Lower lobe of right lung (tissue), 2 donors: ENCODE results near the gene PCIF1. TPM values are rescaled to one million over a fixed set of nuclear protein-coding genes. Genes with fewer than 3 reads are reported as not detected.
A peak's percentile ranks its signal among the peaks of the same experiment; 100 is the strongest.

Experiments
- ATAC-seq, 2 donors: fragments of 200-7000 bp; cut with Tn5 transposase; one replicate each; pipeline ENCODE4 v1.9.1; 2020 to 2022; ENCODE audit warnings: mild to moderate bottlenecking in 2 of 2, moderate library complexity in 2 of 2
- DNase-seq: peaks from one replicate; pipeline ENCODE4 v3.0.0-alpha.2; 2020
- H3K27ac ChIP-seq: fragments of 200-600 bp; one replicate; pipeline ENCODE4 v1.8.0; 2022
- H3K27me3 ChIP-seq: fragments of 200-600 bp; one replicate; pipeline ENCODE4 v1.8.0; 2022; ENCODE audit warnings: low read depth
- H3K36me3 ChIP-seq: fragments of 200-600 bp; one replicate; pipeline ENCODE4 v1.8.0; 2022; ENCODE audit warnings: mild to moderate bottlenecking
- H3K4me1 ChIP-seq: fragments of 200-600 bp; one replicate; pipeline ENCODE4 v1.8.0; 2022
- H3K4me3 ChIP-seq: fragments of 200-600 bp; one replicate; pipeline ENCODE4 v1.8.0; 2022; ENCODE audit warnings: mild to moderate bottlenecking
- H3K9me3 ChIP-seq: fragments of 200-600 bp; one replicate; pipeline ENCODE4 v1.8.0; 2022
- CTCF ChIP-seq: fragments of 200-600 bp; IDR thresholded peaks from one replicate; pipeline ENCODE4 v1.8.0; 2022; ENCODE audit warnings: antibody characterized with exemption, mild to moderate bottlenecking
- intact Hi-C: fragments of 100-400 bp; cut with DNase I; formaldehyde crosslinking; loops from one replicate; pipeline ENCODE4 v1.11.0; 2022
- total RNA-seq: library from RNA; stranded (reverse); fragmentation: NEBNext Ultra II Directional; extraction: Animal tissue kit (Norgen Biotek cat#: 25700); gene quantifications from one replicate; pipeline ENCODE4 v1.2.1, GENCODE V29; 2021
- donor health status: DM: no; HTN: yes; CAD: no; lungs with severe emphysema.

The PCIF1 gene
- total RNA-seq, 1 donor from 2014 or later: 34.7 TPM

GRCh38 chr20:45971675-45972499 is 37.4 kb downstream of the PCIF1 start, which contains the start of gene ZNF335:
Gene ZNF335 (minus strand): TSS chr20:45972203. CDS start chr20:45971410, 793 bp downstream.
- peaks cover 26% of the 10 kb centered on the region for H3K4me1 ChIP-seq
- intact Hi-C loops: no loop called here
- no peaks in the 10 kb centered on the region for H3K27me3 ChIP-seq
- peak within 1 kb of the TSS; percentile 98 for H3K4me3 ChIP-seq
- peak; percentile 41 for TF ChIP-seq CTCF
- no peaks in the 10 kb centered on the region for H3K9me3 ChIP-seq
- ATAC-seq: peak; percentile 96
- peak; percentile 97 for DNase-seq
- H3K27ac ChIP-seq: peak within 1 kb of the TSS; percentile 100
- peaks cover 28% of the 10 kb centered on the region for H3K36me3 ChIP-seq

- peak overlapping the region; percentile 100 for H3K27ac ChIP-seq
- no peaks in the 10 kb centered on the region for H3K27me3 ChIP-seq
- H3K9me3 ChIP-seq: no peaks in the 10 kb centered on the region
- ATAC-seq (no peak), DNase-seq (peak; percentile 94)
- no peak for TF ChIP-seq CTCF
- H3K36me3 ChIP-seq: peaks cover 20% of the 10 kb centered on the region
- H3K4me3 ChIP-seq: peak overlapping the region; percentile 98
- intact Hi-C loops: no loop called here
- H3K4me1 ChIP-seq: peaks cover 26% of the 10 kb centered on the region
Measured at GRCh38 chr20:45972500-45973183, 38.2 kb downstream of the PCIF1 start.

- no peak overlapping the region for H3K27ac ChIP-seq
- no peak for ATAC-seq
- no peak overlapping the region for H3K4me3 ChIP-seq
- TF ChIP-seq CTCF: no peak
- intact Hi-C loops: no loop called here
- H3K9me3 ChIP-seq: no peaks in the 10 kb centered on the region
- peaks cover 18% of the 10 kb centered on the region for H3K4me1 ChIP-seq
- no peaks in the 10 kb centered on the region for H3K27me3 ChIP-seq
- H3K36me3 ChIP-seq: no peaks in the 10 kb centered on the region
- no peak for DNase-seq
Measured at GRCh38 chr20:45974896-45975565, 40.5 kb downstream of the PCIF1 start.

- intact Hi-C loops: no loop called here
- TF ChIP-seq CTCF: no peak
- Histone ChIP-seq H3K27ac (no peak overlapping the region), H3K9me3 (no peaks in the 10 kb centered on the region), H3K4me3 (no peak overlapping the region), H3K4me1 (peaks cover 11% of the 10 kb centered on the region), H3K36me3 (no peaks in the 10 kb centered on the region), H3K27me3 (no peaks in the 10 kb centered on the region)
- ATAC-seq: no peak
- no peak for DNase-seq
Measured at GRCh38 chr20:45975686-45976085, 41.2 kb downstream of the PCIF1 start.

GRCh38 chr20:45976086-45976485 is 41.6 kb downstream of the PCIF1 start:
- ATAC-seq: no peak
- no peak for DNase-seq
- no peak for TF ChIP-seq CTCF
- no peaks in the 10 kb centered on the region for H3K9me3 ChIP-seq
- H3K4me3 ChIP-seq: no peak overlapping the region
- H3K4me1 ChIP-seq: peaks cover 7% of the 10 kb centered on the region
- H3K36me3 ChIP-seq: no peaks in the 10 kb centered on the region
- intact Hi-C loops: no loop called here
- no peaks in the 10 kb centered on the region for H3K27me3 ChIP-seq
- H3K27ac ChIP-seq: no peak overlapping the region
